K562 (cell line): Measurements from ENCODE around the gene MAP1LC3B. TPM values are rescaled to one million over a fixed set of nuclear protein-coding genes. Genes with fewer than 3 reads are reported as not detected.

Source experiments
- CCNT2 ChIP-seq: IDR thresholded peaks from 2 replicates; pipeline ENCODE4 v1.6.1; 2011; ENCODE audit warnings: borderline replicate concordance, low read depth, mild to moderate bottlenecking, moderate library complexity, mixed read lengths, low read length; ENCODE audit not compliant: insufficient read length; ENCODE audit errors: extremely low read depth
- HDAC8 ChIP-seq: fragments of 450-650 bp; IDR thresholded peaks from 2 replicates; pipeline ENCODE4 v1.6.1; 2016; ENCODE audit warnings: mild to moderate bottlenecking, missing genetic modification characterization, moderate library complexity, missing compliant biosample characterization
- ILF3 ChIP-seq: fragments of 450-650 bp; IDR thresholded peaks from 2 replicates; pipeline ENCODE4 v1.6.1; 2018; ENCODE audit warnings: antibody characterized with exemption, mild to moderate bottlenecking, moderate library complexity, borderline replicate concordance
- KDM2B ChIP-seq: fragments of 250-450 bp; sonication (Bioruptor Pico); IDR thresholded peaks from 2 replicates; pipeline ENCODE4 v1.8.0; 2021; ENCODE audit warnings: mild to moderate bottlenecking, moderate library complexity
- RAD51 ChIP-seq: fragments of 450-650 bp; IDR thresholded peaks from 2 replicates; pipeline ENCODE4 v1.7.1; 2016; ENCODE audit warnings: low read depth, mild to moderate bottlenecking, borderline replicate concordance
- RNF2 ChIP-seq: sonication (generic); IDR thresholded peaks from 2 replicates; pipeline ENCODE4 v1.6.1; 2016
- SIX5 ChIP-seq, 2 experiments: IDR thresholded peaks; 2 replicates each; pipeline ENCODE4 v1.6.1; 2011; ENCODE audit warnings: low read length in 2 of 2, borderline replicate concordance in 1 of 2, low read depth in 1 of 2, mild to moderate bottlenecking in 1 of 2, moderate library complexity in 1 of 2; ENCODE audit not compliant: insufficient read depth in 1 of 2
- SP1 ChIP-seq: sonication (generic); formaldehyde crosslinking; IDR thresholded peaks from 2 replicates; pipeline ENCODE4 v1.8.1; 2022; ENCODE audit warnings: mild to moderate bottlenecking, missing genetic modification reagents
- TARDBP ChIP-seq: fragments of 450-650 bp; IDR thresholded peaks from 2 replicates; pipeline ENCODE4 v1.6.1; 2016
- TFE3 ChIP-seq: fragments of 450-650 bp; formaldehyde crosslinking; IDR thresholded peaks from 2 replicates; pipeline ENCODE4 v1.4.0; 2020; ENCODE audit warnings: mild to moderate bottlenecking, mixed read lengths
- THAP7 ChIP-seq: fragments of 250-450 bp; sonication (Bioruptor Pico); IDR thresholded peaks from 2 replicates; pipeline ENCODE4 v1.5.0; 2021
- ZC3H4 ChIP-seq: sonication (generic); formaldehyde crosslinking; IDR thresholded peaks from 2 replicates; pipeline ENCODE4 v1.9.0; 2021; ENCODE audit warnings: missing genetic modification reagents, borderline replicate concordance
- ZNF444 ChIP-seq: fragments of 250-450 bp; sonication (Bioruptor Pico); IDR thresholded peaks from 2 replicates; pipeline ENCODE4 v1.4.0; 2020; ENCODE audit warnings: mild to moderate bottlenecking, moderate library complexity
- ZNF57 ChIP-seq: fragments of 450-650 bp; formaldehyde crosslinking; IDR thresholded peaks from 2 replicates; pipeline ENCODE4 v1.4.0; 2020; ENCODE audit warnings: mild to moderate bottlenecking, moderate library complexity
- polyA plus RNA-seq, 8 experiments: library from polyadenylated mRNA; depleted of rRNA in 4 of 8; stranded (reverse) in 5 of 8; unstranded in 3 of 8; fragments of >200 nt; fragmentation: Nextera tagmentation in 2 of 8; fragmentation: Illumina TruSeq in 1 of 8; extraction: Ambion mirVana in 2 of 8; extraction: Trizol in 1 of 8; gene quantifications; 2 replicates each; pipeline versions ENCODE4 v1.2.1 to v1.2.3, GENCODE V29; 2011 to 2014; ENCODE audit warnings: inconsistent platforms in 1 of 8, missing spikeins in 1 of 8
- total RNA-seq, 7 experiments: library from RNA; depleted of rRNA in 6 of 7; stranded (reverse); fragments of >200 nt in 6 of 7; fragmentation: Illumina TruSeq in 2 of 7; extraction: Trizol in 2 of 7; gene quantifications; 2 replicates each; pipeline versions ENCODE4 v1.2.1 to v1.2.3, GENCODE V29; 2011 to 2021; ENCODE audit warnings: low replicate concordance in 1 of 7
- TF ChIP-seq, protein P1 (sequence below): fragments of 450-650 bp; IDR thresholded peaks from 2 replicates; pipeline ENCODE4 v1.6.1; 2016; ENCODE audit warnings: antibody characterized with exemption
- TF ChIP-seq, protein P2 (sequence below): sonication (generic); formaldehyde crosslinking; IDR thresholded peaks from 2 replicates; pipeline ENCODE4 v1.8.0; 2022; ENCODE audit warnings: mild to moderate bottlenecking, missing genetic modification reagents
- TF ChIP-seq, protein P3 (sequence below): fragments of 450-650 bp; IDR thresholded peaks from 2 replicates; pipeline ENCODE4 v1.6.1; 2016

The MAP1LC3B gene
- total and polyA plus RNA-seq, 9 of the 15 experiments (the other 6 are each of a cell fraction or from before 2014, with no cell fraction given): 16.0 to 81.5 (median 36.7) TPM

- TF ChIP-seq TFE3 (CRISPR knock-in tag) (peak; percentile 93), KDM2B (CRISPR knock-in tag) (no peak), THAP7 (peak; percentile 100), HDAC8 (no peak), CCNT2 (peak; percentile 83), ZNF57 (CRISPR knock-in tag) (no peak), RAD51 (peak; percentile 68; the same call in 1 of the 2 replicates), TARDBP (peak; percentile 46; the same call in 1 of the 2 replicates), SP1 (CRISPR knock-in tag) (peak; percentile 99), ZC3H4 (CRISPR knock-in tag) (no peak; the same call in 1 of the 2 replicates), ILF3 (peak; percentile 77; the same call in 1 of the 2 replicates), RNF2 (peak; percentile 46), ZNF444 (CRISPR knock-in tag) (no peak), SIX5 (IDR thresholded peaks at IDR 0.05; ENCODE audit: borderline replicate concordance in 1 of 2, insufficient read depth in 1 of 2, low read depth in 1 of 2, low read length in 2 of 2) (peak; percentile 69 to 72; a peak in 3 of 4 replicates)
- TF ChIP-seq, protein P1, sequence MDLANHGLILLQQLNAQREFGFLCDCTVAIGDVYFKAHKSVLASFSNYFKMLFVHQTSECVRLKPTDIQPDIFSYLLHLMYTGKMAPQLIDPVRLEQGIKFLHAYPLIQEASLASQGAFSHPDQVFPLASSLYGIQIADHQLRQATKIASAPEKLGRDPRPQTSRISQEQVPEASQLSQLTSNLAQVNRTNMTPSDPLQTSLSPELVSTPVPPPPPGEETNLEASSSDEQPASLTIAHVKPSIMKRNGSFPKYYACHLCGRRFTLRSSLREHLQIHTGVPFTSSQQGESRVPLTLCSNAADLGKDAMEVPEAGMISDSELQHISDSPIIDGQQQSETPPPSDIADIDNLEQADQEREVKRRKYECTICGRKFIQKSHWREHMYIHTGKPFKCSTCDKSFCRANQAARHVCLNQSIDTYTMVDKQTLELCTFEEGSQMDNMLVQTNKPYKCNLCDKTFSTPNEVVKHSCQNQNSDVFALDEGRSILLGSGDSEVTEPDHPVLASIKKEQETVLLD: peak; percentile 87
- TF ChIP-seq, protein P2, sequence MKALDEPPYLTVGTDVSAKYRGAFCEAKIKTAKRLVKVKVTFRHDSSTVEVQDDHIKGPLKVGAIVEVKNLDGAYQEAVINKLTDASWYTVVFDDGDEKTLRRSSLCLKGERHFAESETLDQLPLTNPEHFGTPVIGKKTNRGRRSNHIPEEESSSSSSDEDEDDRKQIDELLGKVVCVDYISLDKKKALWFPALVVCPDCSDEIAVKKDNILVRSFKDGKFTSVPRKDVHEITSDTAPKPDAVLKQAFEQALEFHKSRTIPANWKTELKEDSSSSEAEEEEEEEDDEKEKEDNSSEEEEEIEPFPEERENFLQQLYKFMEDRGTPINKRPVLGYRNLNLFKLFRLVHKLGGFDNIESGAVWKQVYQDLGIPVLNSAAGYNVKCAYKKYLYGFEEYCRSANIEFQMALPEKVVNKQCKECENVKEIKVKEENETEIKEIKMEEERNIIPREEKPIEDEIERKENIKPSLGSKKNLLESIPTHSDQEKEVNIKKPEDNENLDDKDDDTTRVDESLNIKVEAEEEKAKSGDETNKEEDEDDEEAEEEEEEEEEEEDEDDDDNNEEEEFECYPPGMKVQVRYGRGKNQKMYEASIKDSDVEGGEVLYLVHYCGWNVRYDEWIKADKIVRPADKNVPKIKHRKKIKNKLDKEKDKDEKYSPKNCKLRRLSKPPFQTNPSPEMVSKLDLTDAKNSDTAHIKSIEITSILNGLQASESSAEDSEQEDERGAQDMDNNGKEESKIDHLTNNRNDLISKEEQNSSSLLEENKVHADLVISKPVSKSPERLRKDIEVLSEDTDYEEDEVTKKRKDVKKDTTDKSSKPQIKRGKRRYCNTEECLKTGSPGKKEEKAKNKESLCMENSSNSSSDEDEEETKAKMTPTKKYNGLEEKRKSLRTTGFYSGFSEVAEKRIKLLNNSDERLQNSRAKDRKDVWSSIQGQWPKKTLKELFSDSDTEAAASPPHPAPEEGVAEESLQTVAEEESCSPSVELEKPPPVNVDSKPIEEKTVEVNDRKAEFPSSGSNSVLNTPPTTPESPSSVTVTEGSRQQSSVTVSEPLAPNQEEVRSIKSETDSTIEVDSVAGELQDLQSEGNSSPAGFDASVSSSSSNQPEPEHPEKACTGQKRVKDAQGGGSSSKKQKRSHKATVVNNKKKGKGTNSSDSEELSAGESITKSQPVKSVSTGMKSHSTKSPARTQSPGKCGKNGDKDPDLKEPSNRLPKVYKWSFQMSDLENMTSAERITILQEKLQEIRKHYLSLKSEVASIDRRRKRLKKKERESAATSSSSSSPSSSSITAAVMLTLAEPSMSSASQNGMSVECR: peak; percentile 82; the same call in 1 of the 2 replicates
- TF ChIP-seq, protein P3, sequence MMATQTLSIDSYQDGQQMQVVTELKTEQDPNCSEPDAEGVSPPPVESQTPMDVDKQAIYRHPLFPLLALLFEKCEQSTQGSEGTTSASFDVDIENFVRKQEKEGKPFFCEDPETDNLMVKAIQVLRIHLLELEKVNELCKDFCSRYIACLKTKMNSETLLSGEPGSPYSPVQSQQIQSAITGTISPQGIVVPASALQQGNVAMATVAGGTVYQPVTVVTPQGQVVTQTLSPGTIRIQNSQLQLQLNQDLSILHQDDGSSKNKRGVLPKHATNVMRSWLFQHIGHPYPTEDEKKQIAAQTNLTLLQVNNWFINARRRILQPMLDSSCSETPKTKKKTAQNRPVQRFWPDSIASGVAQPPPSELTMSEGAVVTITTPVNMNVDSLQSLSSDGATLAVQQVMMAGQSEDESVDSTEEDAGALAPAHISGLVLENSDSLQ: peak; percentile 79
Observed at GRCh38 chr16:87391950-87392820, at the start of gene MAP1LC3B (continued).
